GM21528 (cell line): ENCODE data around the gene SMAD7.

Source experiments
- ATAC-seq: cut with Tn5 transposase; IDR thresholded peaks from one replicate; pipeline ENCODE4 v1.9.1; 2021; ENCODE audit warnings: mild to moderate bottlenecking, moderate library complexity; ENCODE audit not compliant: unreplicated experiment, low FRiP score

The SMAD7 gene

DNA sequence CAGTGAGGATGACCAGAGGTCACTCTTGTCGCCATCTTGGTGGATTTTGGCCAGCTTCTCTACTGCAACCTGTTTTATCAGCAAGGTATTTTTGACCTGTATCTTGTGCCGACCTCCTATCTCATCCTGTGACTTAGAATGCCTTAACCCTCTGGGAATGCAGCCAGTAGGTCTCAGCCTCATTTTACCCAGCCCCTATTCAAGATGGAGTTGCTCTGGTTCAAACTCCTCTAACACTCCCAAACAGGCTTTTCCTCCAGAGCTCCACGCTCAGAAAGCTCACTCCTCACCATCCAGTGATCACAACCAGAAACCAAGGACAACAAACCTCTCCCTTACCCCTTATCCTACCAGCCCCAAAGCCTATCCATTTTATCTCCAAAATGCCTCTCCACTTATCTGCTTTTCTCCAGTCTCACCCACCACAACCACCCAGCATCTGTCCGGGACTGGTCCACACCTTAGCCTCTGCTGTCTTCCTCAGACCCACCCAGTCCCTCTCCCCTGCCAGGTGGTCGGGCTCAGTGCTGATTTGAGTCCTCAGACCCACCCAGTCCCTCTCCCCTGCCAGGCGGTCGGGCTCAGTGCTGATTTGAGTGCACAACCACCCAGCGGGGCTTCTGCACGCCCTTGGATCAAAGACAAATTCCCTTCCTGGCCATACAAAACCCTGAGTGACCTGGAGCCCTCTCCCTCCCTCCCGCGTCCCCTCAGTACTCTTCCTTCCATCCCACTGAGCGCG is 11.7 kb upstream of the SMAD7 start:
- no peak for ATAC-seq

DNA sequence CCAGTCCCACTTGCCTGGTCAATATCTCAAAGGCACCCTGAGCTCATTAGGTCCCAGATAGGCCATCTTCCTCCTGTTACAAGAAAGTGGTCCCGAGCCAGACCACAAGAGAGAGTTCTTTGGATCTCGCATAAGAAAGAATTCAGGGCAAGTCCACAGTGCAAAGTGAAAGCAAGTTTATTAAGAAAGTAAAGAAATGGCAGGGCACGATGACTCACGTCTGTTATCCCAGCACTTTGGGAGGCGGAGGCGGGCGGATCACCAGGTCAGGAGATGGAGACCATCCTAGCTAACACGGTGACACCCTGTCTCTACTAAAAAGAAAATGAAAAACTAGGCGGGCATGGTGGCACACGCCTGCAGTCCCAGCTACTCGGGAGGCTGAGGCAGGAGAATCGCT is 10.8 kb upstream of the SMAD7 start:
- ATAC-seq: no peak

DNA sequence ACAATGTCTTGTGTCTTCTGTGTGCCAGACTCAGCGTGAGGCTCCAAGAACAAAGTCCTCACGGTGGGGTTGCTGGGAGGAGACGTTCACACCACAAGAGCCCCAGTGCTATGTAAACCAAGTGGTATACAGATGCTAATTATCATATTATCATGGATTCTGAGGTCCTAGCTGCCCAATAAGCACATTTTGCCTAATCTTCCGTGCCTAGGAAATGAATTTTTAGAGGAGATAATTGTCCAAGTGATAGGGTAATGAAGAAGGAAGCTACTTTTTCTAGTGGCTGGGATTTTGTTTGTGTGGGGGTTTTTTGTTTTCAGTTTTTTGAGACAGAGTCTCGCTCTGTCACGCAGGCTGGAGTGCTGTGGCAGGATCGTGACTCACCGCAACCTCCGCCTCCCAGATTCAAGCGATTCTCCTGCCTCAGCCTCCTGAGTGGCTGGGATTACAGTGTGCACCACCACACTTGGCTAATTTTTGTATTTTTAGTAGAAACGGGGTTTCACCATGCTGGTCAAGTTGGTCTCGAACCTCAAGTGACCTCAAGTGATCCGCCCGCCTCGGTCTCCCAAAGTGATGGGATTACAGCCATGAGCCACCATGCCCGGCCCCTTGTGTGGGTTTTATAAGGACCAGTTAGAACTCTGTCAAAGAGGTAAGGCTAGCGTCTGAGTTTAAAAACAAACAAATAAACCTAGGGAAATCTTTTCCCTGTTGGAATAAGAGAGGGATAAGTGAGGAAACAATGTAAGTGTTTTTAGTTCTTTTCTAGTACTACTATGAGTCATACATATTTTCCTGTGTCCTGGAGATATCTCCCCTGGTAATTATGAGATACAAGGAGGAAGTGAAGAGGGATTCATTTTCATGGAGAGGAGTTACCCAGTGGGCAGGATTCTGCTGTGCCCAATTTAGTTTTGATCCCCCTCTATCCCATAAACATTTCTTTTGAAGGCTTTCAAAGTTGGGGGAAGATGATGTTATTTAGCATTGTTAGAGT is 9.5 kb upstream of the SMAD7 start:
- ATAC-seq: no peak

DNA sequence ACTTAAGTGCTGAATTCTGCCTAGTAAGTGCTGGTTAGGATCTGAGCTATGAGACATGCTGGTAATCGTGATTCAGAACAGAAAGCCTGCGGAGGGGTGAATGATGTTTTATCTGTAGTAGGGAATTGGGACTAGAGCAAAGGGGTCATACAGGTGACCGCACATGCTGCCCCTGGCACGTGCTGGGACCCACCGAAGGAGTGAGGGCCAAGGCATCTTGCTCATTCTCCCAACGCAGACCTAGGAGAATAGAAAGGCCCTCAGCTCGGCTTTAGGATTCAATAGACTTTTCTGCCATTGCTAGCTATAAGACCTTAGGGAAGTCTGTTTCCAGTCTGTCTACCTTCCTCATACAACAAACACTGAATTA is 8.8 kb upstream of the SMAD7 start:
- ATAC-seq: no peak

DNA sequence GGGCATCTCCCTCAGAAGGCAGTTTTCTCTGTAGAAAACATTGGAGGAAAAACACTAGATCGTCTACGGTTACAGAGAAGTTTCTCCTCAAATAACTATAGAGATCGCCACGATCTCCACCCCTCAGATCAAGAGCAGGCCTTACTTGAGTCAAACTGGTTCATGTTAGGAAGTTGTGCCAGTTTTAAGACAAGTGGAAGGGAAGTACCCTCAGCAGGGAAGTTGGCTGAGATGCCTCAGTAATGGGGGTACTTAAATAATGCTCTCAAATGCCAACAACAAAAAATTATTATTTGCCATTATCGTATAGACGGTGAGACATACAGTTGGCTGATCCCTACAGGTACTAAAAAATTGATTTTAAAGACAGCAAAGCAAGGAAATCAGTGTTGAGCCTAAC is 8.2 kb upstream of the SMAD7 start:
- ATAC-seq: no peak

DNA sequence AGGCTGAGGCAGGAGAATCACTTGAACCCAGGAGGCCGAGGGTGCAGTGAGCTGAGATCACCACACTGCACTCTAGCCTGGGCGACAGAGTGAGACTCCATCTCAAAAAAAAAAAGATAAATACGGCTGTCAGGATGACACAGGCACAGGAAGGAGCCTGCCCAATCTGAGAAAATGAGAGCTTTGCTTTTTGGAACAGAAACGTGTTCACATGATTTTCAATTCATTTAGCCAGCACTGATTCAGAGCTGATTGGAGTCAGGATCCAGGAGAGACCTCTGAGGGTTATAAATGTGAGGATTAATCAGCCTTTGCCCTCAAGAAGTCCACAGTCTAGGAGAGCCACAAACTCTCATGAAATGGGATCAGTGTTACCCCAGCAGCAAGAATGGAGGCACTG is 6.9 kb upstream of the SMAD7 start:
- ATAC-seq: no peak

DNA sequence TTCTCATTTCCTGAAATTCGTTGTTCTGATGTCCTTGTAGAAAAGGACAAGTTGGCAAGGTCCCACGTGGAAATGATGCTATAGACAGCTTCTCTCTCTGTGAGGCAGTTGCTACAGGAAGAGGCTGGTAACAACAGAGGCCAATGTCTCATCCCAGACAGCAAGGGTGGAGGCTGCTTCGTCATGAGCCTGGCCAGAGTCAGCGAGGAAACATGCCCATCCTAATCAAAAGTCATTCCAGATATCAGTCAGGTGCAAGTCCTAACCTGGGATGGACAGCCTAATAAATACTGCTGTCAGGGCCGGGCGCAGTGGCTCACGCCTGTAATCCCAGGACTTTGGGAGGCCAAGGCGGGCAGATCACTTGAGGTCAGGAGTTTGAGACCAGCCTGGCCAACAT is 6.4 kb upstream of the SMAD7 start:
- no peak for ATAC-seq

DNA sequence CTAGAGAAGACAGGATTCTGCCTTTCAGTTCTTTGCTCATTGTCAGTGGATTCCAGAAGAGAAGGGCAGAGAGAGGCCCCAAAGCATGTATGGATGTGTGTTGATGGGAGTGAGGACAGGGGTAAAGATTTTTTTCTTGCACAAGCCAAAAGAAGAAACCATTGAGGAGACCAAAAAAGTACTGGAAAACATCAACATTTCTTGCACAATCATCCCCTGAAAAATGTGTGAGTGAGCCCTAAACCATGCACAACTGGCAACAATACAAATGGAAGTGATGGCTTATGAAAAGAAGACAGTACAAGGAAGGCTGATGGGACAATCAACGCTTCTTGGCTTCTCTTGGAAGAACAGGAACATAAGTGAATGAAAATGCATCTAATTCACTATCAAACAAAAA is 5.6 kb upstream of the SMAD7 start:
- ATAC-seq: no peak

DNA sequence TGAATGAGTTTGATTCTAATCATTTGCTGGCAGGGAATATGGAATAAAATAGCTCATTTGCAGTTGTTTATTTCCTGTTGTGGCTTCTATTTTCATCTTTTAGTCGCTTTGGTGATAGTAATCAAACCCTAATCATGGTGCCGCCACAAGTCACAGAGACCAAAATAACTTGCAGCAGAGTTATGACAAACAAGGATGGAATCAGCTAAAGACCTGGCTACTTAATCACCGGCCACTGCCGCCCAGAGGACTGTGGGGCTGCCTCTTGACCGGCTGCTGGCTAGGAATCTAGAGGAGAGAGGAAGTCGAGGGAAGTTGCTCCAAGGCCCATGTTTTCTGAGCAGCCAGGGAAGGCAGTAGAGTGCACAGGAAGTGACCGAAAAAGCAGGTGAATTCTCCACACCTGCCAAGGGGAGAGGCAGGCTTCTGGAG is 5.1 kb upstream of the SMAD7 start:
- no peak for ATAC-seq

DNA sequence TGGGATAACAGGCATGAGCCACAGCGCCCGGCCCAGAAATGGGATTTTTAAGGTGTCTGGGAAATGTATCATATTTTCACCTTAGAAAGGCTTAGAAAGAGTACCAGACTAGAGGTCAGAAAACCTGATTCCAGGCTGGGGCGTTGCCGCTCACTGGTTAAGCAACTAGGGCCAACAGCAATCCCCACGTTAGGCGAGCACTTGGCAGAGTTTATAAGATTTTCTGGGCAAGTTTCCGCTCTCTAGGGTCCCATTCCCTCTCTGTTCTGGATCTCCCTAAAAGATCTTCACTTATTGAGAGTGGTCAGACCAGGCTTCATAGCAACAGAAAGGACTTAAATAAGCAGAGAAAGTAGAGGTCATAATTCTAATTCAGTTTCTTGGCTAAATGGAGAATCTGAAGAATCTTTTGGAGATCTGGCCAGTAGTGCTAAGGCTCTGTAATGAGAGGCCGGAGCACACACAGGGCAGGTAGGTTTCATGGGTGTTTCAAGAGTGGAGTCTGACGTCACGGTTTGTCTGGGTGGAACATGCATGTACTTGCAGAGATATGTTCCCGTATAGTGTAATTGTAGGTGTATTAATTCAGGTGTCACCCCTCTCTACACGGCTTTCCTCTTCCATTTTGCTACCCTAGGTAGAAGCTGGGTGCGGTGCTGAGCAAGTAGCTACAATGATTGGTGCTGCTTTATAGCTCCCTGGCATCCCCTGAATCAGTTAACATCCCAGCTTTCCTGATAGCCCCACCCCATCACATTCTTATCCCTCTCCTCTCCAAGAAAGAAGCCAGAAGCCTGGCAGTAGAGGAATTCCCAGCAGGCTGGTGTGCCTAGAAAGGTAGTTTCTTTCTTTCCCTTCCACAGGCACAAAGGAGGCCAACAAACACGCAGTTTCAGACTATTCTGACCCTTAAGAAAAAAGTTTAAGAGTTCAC is 4.4 kb upstream of the SMAD7 start:
- no peak for ATAC-seq

DNA sequence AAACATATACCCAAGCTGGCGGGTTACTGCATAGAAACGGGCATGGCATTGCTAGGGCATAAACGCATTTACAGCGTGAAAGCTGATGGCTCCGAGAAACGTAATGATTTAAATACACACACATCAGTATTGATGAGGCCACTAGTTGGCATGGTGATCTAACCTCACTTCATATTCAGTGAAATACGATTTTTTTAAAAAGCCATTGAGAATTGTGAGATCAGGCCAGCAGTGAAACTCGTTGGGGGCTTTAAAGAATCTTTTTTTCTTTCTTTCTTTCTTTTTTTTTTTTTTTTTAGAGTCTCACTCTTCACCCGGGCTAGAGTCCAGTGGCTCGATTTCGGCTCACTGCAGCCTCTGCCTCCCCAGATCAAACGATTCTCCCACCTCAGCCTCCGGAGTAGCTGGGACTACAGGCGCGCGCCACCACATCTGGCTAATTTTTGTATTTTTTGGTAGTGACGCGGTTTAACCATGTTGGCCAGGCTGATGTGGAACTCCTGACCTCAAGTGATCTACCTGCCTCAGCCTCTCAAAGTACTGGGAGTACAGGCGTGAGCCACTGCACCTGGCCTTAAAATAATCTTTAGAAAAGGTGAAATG is 2.4 kb upstream of the SMAD7 start:
- ATAC-seq: no peak

DNA sequence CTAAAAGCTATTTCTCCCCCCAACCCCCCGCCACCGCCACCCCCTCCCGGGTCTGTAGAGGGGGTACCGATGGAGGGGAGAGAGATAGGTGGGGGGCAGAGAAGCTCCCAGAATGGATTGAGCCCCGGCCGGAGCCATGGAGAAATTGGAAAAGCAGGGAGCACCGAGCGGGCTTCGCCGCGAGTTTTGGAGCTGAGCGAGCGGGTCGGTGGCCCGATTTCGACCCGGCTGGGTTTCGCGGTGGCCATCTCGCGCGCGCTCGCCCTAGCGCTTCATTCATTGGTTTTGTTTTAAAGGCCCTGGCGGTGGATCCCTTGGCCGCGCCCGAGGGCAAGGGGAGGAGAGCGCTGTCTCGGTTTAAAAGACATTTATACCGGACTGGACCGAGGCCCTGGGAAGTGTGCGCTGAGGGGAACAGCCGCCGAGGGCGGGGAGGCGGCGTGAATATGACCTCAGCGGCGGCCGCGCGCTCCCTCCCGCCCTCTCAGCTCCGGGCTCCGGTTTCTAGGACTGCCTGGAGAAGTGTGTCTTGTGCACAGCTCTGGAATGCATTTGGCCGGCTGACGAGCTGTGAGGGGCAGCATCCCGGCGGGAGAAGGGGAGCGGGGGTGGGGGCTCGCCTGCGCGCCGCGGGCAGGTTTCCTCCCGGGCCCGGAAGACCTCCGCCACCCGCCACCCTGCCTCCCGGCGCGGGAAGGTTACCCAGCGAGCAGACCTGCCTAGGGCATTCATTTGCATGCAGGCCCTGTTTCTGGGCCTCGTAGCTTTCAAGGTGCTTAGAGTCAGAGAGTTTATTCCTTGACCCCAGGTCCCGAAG is 1.7 kb upstream of the SMAD7 start:
- ATAC-seq: peak; percentile 42

DNA sequence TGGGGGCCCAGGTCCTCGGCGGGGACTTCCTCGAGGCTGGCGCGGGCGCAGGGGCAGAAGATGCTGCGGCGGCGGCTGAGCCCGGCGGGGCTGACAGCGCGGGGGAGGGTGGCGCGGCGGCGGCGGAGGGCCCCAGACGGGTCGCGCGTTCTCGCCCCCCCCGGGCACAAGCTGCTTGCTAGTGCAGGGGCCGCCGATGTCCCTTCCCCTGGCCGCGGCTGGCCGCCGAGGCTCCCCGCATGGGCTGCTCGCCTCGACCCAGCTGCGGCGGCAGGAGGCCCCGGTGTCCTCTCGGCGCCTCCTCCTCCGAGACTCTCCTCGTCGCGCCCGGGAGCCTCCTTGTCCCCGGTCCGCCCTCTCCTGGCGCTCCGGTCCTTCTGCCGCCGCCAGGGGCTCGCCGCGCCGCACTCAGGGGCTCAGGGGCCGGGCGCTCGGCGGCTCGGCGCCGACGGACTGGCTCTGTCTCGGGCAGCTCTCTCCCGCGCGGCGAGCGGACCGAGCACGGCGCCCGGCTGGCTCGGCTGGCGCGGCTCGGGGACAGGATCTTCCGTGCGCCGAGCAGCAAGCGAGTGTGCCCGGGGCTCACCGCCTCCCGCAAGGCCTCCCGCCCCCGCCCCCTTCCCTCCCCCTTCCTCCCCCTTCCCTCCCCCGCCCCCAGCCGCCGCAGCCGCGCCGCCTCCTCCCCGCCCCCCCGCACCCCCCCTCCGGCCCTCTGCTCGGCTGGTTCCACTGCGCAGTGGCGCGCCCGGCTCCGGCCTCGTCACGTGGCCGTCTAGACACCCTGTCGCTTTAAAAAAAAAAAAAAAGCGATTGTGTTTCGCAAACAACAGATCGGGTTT is 902 bp upstream of the SMAD7 start:
- ATAC-seq: peak; percentile 38

DNA sequence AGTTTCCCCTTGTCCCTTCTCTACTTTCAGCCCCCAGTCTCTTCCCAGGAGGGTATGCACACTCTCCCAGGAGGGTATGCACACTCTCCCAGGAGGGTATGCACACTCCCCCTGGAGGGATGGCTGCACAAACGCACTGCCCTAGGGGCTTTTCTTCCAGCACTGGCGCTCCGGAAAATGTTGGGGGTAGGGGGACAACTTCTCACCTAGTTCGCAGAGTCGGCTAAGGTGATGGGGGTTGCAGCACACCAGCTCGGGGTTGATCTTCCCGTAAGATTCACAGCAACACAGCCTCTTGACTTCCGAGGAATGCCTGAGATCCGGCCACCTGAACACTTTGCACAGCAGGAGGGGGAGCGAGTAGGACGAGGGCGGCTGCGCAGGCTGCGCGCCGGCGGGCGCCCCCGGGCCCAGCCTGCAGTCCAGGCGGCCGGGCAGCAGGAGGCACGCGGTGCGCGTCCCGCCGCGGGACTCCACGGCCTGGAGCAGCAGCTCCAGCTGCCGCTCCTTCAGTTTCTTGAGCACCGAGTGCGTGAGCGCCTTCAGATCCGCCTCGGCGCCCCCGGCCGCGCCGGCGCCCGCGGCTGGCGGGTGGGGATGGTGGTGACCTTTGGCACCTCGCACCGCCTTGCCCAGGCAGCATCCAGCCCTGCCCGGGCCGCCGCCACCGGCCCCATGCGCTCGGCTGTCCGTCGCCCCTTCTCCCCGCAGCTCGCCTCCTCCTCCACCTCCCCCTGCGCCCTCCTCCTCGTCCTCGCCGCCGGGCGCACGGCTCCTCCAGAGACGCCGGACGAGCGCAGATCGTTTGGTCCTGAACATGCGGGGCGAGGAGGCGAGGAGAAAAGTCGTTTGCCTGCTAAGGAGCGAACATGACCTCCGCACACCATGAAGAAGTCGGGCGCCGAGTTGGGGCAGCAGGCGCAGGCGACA is 894 bp downstream of the SMAD7 start:
- no peak for ATAC-seq

DNA sequence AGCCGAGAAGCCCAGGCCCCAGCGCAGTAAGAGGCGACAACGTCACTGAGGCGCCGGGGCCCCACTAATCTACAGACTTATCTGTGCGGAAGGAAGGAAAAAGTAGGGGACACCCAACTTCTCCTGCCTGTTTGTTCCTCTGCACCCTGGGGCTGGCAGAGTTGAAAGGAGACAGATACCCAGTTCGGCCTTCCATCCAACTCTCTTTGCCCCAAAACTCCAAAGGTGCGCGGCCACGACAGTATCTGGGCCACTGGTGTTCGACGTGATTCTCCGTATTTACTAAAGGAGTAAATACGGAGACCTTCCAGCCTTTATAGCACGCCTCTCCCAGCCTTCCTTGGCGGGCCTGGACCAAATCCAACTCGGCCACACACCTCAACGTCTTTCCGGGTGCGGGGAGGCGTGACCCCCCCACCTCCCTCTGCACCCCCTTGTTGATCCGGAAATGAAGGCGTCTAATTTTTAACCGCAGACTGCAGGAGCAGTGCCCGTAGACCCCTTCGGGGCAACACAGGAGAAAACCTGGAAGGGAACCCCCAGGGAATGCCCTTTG is 1.6 kb downstream of the SMAD7 start:
- ATAC-seq: no peak

DNA sequence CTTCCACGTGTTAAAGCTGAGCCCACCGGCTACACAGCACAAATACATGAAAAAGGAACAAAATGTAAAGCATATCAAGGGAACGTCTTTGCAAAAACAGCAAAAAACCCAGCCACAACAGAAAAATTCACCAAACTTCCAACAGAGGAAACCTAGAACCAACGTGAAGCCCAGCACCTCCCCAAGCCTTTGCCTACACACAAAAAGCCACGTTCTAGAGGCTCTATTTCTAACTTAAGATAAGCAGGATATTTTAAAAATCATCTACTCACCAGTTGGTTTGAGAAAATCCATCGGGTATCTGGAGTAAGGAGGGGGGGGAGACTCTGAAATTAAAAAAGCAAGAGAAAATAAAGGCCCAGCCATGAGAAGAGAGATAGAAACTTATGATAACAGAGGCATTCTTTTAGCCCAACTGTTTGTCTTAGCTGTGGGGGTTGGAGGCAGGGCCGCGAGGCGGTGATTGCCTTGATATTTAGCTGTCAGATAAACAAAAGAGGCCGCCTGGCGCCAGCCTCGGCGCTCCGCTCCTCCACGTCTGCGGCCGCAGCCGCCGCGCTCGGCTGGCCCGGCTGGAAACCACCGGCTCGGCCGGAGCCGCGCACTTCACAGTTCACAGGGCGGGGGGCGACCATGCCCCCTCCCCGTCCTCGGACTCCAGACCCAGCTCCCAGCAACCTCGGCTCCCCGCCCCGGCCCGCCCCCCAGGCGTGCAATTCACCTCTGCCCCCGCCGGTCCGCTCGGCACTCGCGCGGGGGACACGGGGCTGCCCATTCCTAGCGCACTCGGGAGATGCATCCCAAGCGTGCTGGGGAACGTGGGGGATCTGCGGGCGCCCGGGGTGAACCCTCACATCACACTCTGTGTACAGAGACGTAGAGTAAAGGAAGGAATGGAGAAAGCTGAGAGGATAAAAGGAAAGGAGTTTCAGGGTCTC is 2.4 kb downstream of the SMAD7 start:
- ATAC-seq: no peak
